ENCODE measurements around the gene C11orf98.

C11orf98 gene

GRCh38 chr11:62665075-62665598, at the start of gene C11orf98, which contains the start of gene CSKMT:
C11orf98 (minus strand) TSS chr11:62665210; CDS start chr11:62665169, 41 bp downstream.
CSKMT (plus strand) TSS chr11:62665312; CDS start chr11:62665880, 568 bp downstream.
- DNase-seq (ENCODE audit: extremely low read depth, insufficient read length): peak; percentile 96
- H3K4me3 ChIP-seq (replicated peaks; ENCODE audit: low read depth, low read length): peak within 1 kb of the TSS; percentile 78
- peaks cover 15% of the 10 kb centered on the region for H3K36me3 ChIP-seq (ENCODE audit: control insufficient read depth, insufficient read depth, low read length)
- H3K27me3 ChIP-seq (replicated peaks; ENCODE audit: control insufficient read depth, insufficient read depth, low read length): no peaks in the 10 kb centered on the region
- TF ChIP-seq CTCF (IDR thresholded peaks at IDR 0.05; ENCODE audit: insufficient read depth, low read length, poor library complexity, severe bottlenecking): no peak

GRCh38 chr11:62713343-62713742, 48.3 kb upstream of the C11orf98 start:
- Histone ChIP-seq H3K36me3 (ENCODE audit: control insufficient read depth, insufficient read depth, low read length) (peaks cover 26% of the 10 kb centered on the region), H3K27me3 (replicated peaks; ENCODE audit: control insufficient read depth, insufficient read depth, low read length) (no peaks in the 10 kb centered on the region), H3K4me3 (replicated peaks; ENCODE audit: low read depth, low read length) (no peak overlapping the region)
- DNase-seq (ENCODE audit: extremely low read depth, insufficient read length): no peak
- no peak for TF ChIP-seq CTCF (IDR thresholded peaks at IDR 0.05; ENCODE audit: insufficient read depth, low read length, poor library complexity, severe bottlenecking)

DNA sequence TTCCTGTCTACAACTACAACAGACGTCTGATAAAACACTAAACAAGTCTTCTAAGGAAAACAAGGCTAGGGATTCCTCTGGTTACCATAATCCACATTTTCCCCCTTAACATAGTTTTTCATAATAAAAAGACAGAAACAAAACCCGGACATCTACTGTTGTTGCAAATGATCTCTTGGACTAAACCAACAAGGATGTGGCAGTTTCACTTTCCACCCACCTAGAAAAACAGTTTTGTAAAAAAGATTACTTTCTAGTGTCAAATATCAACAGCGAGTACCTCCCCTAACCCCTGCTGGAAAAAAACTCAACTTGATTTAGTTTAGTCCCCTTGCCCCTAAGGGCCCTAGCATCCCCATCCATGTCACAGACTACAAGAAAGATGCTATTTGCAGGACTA, 47.9 kb upstream of the C11orf98 start:
- Histone ChIP-seq H3K36me3 (ENCODE audit: control insufficient read depth, insufficient read depth, low read length) (peaks cover 25% of the 10 kb centered on the region), H3K4me3 (replicated peaks; ENCODE audit: low read depth, low read length) (no peak overlapping the region), H3K27me3 (replicated peaks; ENCODE audit: control insufficient read depth, insufficient read depth, low read length) (no peaks in the 10 kb centered on the region)
- DNase-seq (ENCODE audit: extremely low read depth, insufficient read length): no peak
- TF ChIP-seq CTCF (IDR thresholded peaks at IDR 0.05; ENCODE audit: insufficient read depth, low read length, poor library complexity, severe bottlenecking): no peak

GRCh38 chr11:62712276-62712812, 47.3 kb upstream of the C11orf98 start:
- H3K36me3 ChIP-seq (ENCODE audit: control insufficient read depth, insufficient read depth, low read length): peaks cover 22% of the 10 kb centered on the region

DNA sequence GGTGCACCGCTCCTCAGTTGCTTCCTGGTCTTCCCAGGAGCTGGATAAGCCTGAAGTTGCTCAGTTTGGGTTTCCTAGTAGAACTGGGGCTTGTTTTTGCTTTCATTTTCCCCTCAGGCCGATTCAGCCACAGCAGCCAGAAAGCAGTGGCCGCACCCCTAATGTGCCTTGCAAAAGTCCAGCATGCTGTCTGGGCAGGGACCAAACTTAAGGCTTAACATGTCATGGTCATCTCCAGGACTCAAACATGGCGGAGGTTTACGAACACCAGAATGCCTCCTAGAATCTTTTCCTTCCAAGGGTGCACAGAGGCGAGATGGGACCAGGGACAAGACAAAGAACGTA, 45.0 kb upstream of the C11orf98 start:
- Histone ChIP-seq H3K36me3 (ENCODE audit: control insufficient read depth, insufficient read depth, low read length) (peaks cover 10% of the 10 kb centered on the region), H3K4me3 (replicated peaks; ENCODE audit: low read depth, low read length) (peak overlapping the region; percentile 64), H3K27me3 (replicated peaks; ENCODE audit: control insufficient read depth, insufficient read depth, low read length) (no peaks in the 10 kb centered on the region)
- TF ChIP-seq CTCF (IDR thresholded peaks at IDR 0.05; ENCODE audit: insufficient read depth, low read length, poor library complexity, severe bottlenecking): no peak
- DNase-seq (ENCODE audit: extremely low read depth, insufficient read length): no peak

More at GRCh38 chr11:62712276-62712812, 47.3 kb upstream of the C11orf98 start:
- Histone ChIP-seq H3K4me3 (replicated peaks; ENCODE audit: low read depth, low read length) (no peak overlapping the region), H3K27me3 (replicated peaks; ENCODE audit: control insufficient read depth, insufficient read depth, low read length) (no peaks in the 10 kb centered on the region)
- TF ChIP-seq CTCF (IDR thresholded peaks at IDR 0.05; ENCODE audit: insufficient read depth, low read length, poor library complexity, severe bottlenecking): no peak
- DNase-seq (ENCODE audit: extremely low read depth, insufficient read length): no peak

Measured in GM06990 (cell line).